ENCODE measurements around the gene NSD1.

Gene NSD1

DNA sequence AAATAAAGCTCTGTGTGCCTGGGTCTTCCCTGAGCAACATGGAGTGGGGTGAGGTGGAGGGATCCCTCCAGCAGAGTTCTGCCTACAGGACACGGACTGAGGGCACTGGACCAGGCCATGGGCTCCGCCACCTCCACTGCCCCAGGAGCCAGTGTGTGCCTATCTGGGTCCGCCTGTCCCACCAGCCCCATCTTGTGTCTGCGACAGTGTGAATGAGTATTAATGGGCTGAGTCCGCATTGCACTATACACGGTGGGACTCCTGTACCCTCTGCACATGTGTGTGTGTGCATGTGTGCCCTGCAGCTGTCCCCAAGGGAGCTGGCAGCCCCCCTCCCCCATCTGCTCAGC, 35.5 kb upstream of the NSD1 start:
- no peak for DNase-seq (ENCODE audit: low read depth in 2 of 2, low spot score in 1 of 2)

DNA sequence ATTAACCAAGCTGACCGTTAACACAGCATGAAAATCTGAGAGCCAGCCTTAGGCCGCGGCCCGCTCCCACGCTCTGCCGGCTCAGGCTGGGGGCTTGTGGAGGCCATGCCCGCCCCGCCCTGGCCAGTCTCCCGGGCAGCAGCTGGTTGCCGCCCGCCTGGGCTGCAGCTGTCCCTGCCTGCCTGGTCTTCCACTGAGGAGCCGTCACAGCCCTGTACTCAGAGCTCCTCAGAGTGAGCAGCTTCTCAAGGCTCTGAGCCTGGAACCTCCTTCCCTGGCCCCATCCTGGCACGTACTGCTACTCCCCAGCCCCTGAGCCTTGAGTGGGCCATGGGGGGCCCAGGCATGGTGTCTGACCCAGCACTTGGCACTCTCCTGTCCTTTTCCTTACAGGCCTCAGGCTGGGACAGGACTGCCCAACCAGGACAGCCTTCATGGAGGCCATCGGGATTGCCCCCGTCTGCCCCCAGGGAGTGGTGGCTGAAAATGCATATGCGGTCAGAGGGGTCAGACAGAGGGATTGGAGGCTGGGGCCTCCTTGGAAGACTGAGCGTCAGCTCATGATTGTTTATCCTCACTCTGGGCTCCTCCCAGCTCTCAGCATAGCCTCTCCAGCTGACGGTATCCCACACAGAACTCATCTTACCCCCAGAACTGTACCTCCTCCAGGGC, 35.0 kb upstream of the NSD1 start:
- DNase-seq (ENCODE audit: low read depth in 2 of 2, low spot score in 1 of 2), result no peak

- no peak for DNase-seq (ENCODE audit: low read depth in 2 of 2, low spot score in 1 of 2)
These were observed 34.0 kb upstream of the NSD1 start for GRCh38 chr5:177099422-177100093.

DNA sequence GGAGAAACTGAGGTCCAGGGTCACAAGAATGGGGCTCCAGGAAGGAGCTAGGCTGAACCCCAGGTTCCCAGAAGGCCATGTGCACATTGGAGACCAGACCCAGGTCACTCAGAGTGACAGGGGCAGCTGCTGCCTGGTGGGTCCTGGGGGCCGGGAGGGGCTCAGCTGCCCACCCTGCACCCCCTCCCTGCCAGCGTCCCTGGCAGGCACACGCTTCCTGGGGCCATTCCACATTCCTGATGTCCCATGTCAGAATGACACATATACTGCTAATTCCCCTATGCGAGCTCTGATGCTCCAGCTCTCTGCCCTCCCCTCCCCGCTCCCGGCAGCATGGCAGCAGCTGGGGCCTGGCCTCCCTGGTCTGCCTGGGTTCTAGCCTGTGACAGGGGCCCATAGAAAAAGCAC, 32.9 kb upstream of the NSD1 start:
- DNase-seq (ENCODE audit: low read depth in 2 of 2, low spot score in 1 of 2), result no peak

DNA sequence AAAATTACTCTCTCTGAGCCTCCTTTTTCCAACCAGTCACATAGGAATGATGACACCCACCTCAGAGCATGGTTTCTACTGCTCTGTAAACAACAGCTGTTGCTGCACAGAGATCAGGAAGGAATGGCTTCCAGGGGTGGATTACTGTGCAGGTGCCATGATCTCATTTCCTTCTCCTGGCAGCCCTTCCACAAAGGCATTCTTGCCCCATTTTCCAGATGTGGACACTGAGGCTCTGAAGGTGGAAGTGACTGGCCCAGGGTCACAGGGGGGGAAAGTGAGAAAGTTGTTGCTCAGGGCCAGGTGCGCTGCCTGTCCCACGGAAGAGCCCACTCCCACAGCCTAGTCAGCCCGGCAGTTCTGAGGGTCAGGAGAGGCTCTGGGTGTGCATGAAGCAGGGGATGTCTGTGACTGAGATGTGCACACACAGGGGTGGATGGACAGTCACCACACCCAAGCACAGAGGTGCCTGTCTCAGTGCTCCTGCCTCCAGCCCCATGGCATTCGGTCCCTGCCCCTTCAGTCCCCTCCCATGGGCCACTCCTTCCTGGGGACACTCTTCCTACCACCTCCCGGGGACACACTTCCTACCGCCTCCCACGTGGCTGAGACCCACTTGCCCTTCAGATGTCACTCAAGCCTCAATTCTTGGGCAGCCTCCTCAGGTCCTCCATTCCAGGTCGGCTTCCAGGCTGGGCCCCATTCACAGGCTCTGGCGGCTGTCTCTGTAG, 29.9 kb upstream of the NSD1 start:
- no peak for DNase-seq (ENCODE audit: low read depth in 2 of 2, low spot score in 1 of 2)

DNA sequence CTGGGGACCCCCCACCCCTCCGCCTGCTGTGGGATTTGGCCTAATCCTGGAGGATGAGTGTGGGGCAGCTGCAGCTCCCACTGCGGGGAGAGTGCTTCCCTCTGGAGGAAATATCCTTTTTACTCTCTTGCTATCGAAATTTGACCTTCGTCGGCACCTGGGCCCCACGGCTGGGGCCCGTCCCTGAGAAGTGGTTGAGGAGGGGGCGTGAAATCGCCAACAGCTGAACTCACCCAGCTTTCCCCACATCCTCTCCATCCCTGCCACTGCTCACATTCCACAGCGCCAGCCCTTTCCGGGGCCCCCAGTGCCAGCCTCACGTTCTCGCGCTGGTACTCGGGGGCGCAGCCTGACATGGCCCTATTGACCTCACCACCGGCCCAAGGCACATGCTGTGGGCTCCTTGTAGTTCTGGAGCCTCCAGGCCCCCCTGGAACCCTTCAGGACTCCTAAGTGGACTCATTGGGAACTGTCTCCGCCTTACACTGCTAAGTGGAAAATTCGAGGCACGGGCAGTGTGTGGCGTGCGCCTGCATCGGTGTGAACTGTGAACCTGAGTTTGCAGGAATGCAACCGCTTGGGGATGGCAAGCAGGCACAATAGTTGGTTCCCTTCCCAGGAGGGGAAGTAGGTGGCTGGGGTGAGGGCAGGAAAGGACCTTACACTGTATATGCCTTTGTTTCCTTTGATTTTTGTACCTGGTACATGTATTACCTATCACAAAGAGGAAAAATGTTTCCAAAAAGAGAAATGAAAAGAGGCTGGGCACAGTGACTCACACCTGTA, 27.7 kb upstream of the NSD1 start:
- DNase-seq (ENCODE audit: low read depth in 2 of 2, low spot score in 1 of 2), result no peak

- no peak for DNase-seq (ENCODE audit: low read depth in 2 of 2, low spot score in 1 of 2)
These were observed 26.4 kb upstream of the NSD1 start for GRCh38 chr5:177107159-177107558.

- DNase-seq (ENCODE audit: low read depth in 2 of 2, low spot score in 1 of 2), result no peak
These were observed 23.8 kb upstream of the NSD1 start for GRCh38 chr5:177109810-177110209.

DNA sequence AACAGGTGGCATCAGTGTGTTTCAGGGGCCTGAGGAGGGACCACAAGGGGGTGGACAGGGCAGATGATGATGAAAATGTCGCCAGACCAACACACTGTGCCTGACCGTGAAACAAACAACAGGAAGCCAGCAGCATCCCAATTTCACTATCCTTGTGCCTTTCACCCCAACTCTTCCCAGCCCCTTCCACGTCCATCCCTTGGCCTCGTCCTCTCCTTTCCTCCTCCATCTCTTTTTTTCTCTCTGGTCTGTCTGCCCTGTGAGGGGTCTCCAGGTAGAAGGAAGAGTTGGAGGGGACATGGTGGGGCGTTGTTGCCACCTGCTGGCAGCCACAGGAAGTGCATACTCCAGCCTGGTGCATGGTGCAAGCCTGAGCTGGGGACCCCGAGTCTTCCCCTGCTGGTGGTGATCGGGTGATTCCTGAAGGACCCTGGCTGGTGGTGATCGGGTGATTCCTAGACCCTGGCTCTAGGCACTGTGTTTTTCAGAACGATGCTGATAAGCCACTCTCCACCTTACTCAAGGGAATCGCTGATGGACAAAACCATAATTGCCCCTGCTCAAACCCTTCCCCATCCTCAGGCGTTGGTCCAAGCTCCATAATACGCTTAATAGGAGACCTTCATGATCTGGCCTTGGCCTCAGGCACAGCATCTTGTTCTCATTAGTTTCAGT, 21.7 kb upstream of the NSD1 start:
- peak; percentile 29 to 31 for DNase-seq (ENCODE audit: low read depth in 2 of 2, low spot score in 1 of 2)

GRCh38 chr5:177112589-177113220, 20.9 kb upstream of the NSD1 start:
- DNase-seq (ENCODE audit: low read depth in 2 of 2, low spot score in 1 of 2), result no peak

DNA sequence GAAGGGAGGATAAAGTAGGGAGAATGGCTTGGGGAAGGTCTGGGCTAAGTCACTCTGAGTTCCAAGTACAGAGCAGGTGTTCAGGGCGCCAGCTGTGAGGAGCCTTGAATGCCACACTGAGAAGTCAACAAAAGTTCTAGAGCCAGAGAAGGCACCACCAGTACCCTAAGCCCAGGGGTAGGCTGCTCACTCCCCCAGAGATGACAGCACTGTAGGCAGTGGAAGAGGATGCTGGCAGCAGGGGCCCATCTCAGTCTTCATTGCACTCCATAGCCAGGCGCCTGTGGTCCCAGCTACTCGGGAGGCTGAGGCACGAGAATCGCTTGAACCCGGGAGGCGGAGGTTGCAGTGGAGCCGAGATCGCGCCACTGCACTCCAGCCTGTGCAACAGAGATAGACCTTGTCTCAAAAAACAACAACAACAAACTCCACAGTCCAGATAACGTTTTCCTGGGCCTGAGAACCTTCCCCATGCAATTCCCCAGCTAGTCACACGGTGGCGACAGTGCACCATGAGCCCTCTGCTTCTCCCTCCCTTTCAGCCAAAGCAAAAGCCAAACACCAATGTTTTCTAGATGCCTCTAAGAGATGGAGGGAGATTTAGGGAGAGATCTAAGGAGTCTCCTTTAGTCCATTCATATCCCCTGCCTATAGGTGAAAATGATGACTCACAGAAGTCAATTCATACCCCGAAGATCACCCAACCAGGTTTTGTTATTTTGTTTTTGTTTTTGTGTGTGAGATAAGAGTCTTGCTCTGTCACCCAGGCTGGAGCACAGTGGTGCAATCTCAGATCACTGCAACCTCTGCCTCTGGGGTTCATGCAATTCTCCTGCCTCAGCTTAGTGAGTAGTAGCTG, 19.8 kb upstream of the NSD1 start:
- peak; percentile 49 to 58 for DNase-seq (ENCODE audit: low read depth in 2 of 2, low spot score in 1 of 2)

DNA sequence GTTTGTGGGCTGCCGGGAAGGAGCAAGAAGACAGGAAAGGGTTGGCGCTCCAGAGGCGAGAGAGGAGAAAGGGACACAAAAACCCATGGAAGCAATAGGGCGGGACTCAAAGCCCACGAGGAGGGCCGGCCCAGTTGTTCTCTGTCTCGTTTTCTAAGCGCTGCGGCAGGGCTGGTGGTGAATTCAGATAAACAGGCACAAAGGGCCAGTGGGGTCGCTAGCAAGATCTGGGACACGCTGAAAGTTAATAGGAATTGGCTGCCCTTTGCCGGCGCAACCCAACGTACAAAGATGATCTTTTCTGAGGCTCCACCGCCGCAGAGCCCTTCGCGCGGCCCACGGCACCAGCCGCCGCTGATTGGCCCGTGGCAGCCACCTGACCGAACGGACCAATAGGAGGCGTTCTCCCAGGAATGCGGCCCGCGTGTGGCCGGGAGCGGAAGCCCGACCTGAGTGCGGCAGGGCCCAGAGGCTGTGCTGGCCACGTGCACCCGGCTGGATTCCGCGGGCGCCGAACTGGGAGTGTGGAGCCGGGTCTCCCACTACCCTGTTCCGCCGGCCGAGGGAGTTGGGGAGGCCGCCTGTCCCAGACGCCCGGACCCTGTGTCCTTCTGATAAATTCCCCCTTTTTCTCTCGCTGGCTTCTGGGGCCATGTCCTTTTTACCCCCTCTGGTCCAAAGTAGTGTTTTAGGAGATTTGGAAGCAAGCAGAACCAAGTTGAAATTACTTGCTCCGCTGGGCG, 16.8 kb upstream of the NSD1 start:
- peak; percentile 70 to 75 for DNase-seq (ENCODE audit: low read depth in 2 of 2, low spot score in 1 of 2)

DNA sequence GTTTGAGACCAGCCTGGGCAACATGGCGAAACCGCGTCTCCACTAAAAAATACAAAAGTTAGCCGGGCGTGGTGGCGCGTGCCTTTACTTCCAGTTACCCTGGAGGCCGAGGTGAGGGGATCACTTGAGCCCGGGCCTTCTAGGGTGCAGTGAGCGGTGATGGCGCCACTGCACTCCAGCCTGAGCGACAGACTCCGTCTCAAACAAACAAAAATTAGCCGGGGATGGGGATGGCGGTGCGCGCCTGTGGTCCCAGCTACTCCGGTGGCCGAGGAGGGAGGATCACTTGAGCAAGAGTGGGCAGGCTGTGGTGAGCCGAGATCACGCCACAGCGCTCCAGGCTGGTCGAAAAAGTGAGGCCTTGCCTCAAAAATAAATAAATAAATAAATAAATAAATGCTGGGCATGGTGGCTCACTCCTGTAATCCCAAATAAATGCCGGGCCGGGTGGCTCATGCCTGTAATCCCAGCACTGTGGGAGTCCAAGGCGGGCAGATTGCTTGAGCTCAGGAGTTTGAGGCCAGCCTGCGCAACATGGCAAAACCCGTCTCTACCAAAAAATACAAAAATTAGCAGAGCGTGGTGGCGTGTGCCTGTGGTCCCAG, 16.0 kb upstream of the NSD1 start:
- DNase-seq (ENCODE audit: low read depth in 2 of 2, low spot score in 1 of 2), result no peak

GRCh38 chr5:177122566-177122965, 11.0 kb upstream of the NSD1 start:
- DNase-seq (ENCODE audit: low read depth in 2 of 2, low spot score in 1 of 2), result no peak

DNA sequence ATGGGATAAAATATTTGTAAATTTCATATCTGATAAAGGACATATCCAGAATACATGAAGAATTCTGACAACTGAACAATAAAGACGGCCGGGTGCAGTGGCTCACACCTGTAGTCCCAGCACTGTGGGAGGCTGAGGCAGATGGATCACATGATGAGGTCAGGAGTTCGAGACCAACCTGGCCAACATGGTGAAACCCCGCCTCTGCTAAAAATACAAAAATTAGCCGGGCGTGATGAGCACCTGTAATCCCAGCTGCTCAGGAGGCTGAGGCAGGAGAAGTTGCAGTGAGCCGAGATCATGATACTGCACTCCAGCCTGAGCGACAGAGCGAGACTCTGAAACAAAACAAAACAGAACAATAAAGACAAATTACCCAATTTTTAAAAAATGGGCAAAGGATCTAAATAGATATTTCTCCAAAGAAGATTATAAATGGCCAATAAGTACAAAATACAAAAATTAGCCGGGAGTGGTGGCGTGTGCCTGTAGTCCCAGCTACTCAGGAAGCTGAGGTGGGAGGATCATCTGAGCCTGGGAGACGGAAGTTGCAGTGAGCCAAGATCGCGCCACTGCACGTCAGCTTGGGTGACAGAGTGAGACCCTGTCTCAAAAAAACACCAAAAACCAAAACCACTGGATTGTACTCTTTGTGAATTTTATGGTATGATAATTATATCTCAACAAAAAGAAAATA, 9.6 kb upstream of the NSD1 start:
- DNase-seq (ENCODE audit: low read depth in 2 of 2, low spot score in 1 of 2), result no peak

- no peak for DNase-seq (ENCODE audit: low read depth in 2 of 2, low spot score in 1 of 2)
These were observed 9.0 kb upstream of the NSD1 start for GRCh38 chr5:177124486-177124991.

GRCh38 chr5:177126771-177127170, 6.8 kb upstream of the NSD1 start:
- DNase-seq (ENCODE audit: low read depth in 2 of 2, low spot score in 1 of 2), result no peak

DNA sequence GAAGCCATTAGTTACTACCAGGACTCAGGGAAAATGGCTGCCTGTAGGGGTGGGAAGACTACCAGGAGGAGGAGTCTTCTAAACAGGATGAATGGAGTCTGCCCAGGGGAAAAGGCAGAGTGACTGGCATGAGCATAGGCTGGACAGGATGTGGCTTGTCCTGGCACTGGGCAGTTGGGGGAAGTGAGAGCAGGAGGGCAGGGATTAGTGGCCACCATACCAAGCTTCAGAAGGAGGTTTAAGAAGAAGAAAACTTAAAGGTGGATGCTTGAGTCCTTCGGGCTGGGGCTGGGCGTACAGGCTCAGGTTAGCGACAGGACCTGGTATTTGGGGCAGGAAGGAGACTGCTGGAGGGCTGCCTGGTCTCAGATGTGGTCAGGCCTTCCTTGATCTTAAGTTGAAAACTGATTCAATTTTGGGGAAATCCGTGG, 5.0 kb upstream of the NSD1 start:
- DNase-seq (ENCODE audit: low read depth in 2 of 2, low spot score in 1 of 2), result no peak
